ENCODE data around the gene ZNF668. TPM values are rescaled to one million over a fixed set of nuclear protein-coding genes. Genes with fewer than 3 reads are reported as not detected.

Gene ZNF668
- total RNA-seq, 3 donors from 2014 or later (not counting 1 experiment from before 2014, with no cell fraction given), result 11.0 to 27.4 (median 22.6) TPM

DNA sequence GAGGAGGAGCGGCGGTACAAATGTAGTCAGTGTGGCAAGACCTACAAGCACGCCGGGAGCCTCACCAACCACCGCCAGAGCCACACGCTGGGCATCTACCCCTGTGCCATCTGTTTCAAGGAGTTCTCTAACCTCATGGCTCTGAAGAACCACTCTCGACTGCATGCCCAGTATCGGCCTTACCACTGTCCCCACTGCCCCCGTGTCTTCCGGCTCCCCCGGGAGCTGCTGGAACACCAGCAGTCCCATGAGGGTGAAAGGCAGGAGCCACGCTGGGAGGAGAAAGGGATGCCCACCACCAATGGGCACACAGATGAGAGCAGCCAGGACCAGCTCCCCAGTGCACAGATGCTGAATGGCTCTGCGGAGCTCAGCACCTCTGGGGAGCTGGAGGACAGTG is 3.0 kb upstream of the ZNF668 start:
- no peak for ATAC-seq
- Histone ChIP-seq H3K4me1 (ENCODE audit: control insufficient read depth, insufficient read depth, low read length) (peaks cover 55% of the 10 kb centered on the region), H3K9me3 (ENCODE audit: control insufficient read depth, insufficient read depth, low read length) (no peaks in the 10 kb centered on the region), H3K27me3 (ENCODE audit: control insufficient read depth, insufficient read depth, low read length) (no peaks in the 10 kb centered on the region), H3K27ac (ENCODE audit: low read length) (no peak overlapping the region), H3K4me3 (ENCODE audit: low read length) (no peak overlapping the region), H3K36me3 (ENCODE audit: control insufficient read depth, insufficient read depth, low read length) (peaks cover 54% of the 10 kb centered on the region)
- whole genome bisulfite sequencing (ENCODE audit: insufficient coverage), result 97% methylated on average over 13 of the region's 13 CpGs
- Mint-ChIP-seq H3K9me3 (no peaks in the 10 kb centered on the region), H3K4me1 (peaks cover 46 to 68% of the 10 kb centered on the region in 2 donors), H3K36me3 (peaks cover 7% of the 10 kb centered on the region), H3K27me3 (ENCODE audit: low read depth in 2 of 2) (no peaks in the 10 kb centered on the region), H3K4me3 (no peak overlapping the region), H3K27ac (no peak overlapping the region)
- TF ChIP-seq, protein P1, sequence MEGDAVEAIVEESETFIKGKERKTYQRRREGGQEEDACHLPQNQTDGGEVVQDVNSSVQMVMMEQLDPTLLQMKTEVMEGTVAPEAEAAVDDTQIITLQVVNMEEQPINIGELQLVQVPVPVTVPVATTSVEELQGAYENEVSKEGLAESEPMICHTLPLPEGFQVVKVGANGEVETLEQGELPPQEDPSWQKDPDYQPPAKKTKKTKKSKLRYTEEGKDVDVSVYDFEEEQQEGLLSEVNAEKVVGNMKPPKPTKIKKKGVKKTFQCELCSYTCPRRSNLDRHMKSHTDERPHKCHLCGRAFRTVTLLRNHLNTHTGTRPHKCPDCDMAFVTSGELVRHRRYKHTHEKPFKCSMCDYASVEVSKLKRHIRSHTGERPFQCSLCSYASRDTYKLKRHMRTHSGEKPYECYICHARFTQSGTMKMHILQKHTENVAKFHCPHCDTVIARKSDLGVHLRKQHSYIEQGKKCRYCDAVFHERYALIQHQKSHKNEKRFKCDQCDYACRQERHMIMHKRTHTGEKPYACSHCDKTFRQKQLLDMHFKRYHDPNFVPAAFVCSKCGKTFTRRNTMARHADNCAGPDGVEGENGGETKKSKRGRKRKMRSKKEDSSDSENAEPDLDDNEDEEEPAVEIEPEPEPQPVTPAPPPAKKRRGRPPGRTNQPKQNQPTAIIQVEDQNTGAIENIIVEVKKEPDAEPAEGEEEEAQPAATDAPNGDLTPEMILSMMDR (IDR thresholded peaks at IDR 0.05), result no peak
- no peak for DNase-seq
- intact Hi-C loops (cut with micrococcal nuclease), result no loop called here

GRCh38 chr16:31076319-31076718 is 2.3 kb upstream of the ZNF668 start:
- Histone ChIP-seq H3K27me3 (ENCODE audit: control insufficient read depth, insufficient read depth, low read length) (no peaks in the 10 kb centered on the region), H3K36me3 (ENCODE audit: control insufficient read depth, insufficient read depth, low read length) (peaks cover 52% of the 10 kb centered on the region), H3K27ac (ENCODE audit: low read length) (no peak overlapping the region), H3K9me3 (ENCODE audit: control insufficient read depth, insufficient read depth, low read length) (no peaks in the 10 kb centered on the region), H3K4me1 (ENCODE audit: control insufficient read depth, insufficient read depth, low read length) (peaks cover 49% of the 10 kb centered on the region), H3K4me3 (ENCODE audit: low read length) (no peak overlapping the region)
- WGBS (ENCODE audit: insufficient coverage), result 87% methylated on average over 16 of the region's 16 CpGs
- DNase-seq (no peak), ATAC-seq (no peak)
- intact Hi-C loops (cut with micrococcal nuclease), result no loop called here
- Mint-ChIP-seq H3K4me3 (peak overlapping the region; percentile 28), H3K36me3 (peaks cover 7% of the 10 kb centered on the region), H3K4me1 (peaks cover 51 to 67% of the 10 kb centered on the region in 2 donors), H3K27ac (peak overlapping the region; percentile 95 to 97), H3K27me3 (ENCODE audit: low read depth in 2 of 2) (no peaks in the 10 kb centered on the region), H3K9me3 (no peaks in the 10 kb centered on the region)
- TF ChIP-seq, protein P1 (IDR thresholded peaks at IDR 0.05), result no peak

DNA sequence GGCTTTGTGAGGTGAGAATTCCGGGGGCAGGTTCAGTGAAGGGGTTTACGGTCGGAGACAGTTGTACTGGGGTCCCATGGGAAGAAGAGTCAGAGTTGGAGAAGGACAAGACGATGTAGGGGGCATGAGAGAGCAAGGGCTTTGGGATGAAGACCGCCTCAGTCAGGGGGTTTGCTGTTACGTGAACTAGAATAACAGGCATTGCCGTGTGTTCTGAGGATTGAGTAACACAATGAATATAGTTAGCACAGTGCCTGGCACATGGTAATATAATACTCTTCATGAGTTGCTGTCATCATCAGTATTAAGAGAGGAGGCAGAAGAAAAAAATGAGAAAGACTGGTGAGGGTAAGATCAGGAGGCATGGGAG is 759 bp upstream of the ZNF668 start:
- no peaks in the 10 kb centered on the region for H3K9me3 Mint-ChIP-seq
- peaks cover 7% of the 10 kb centered on the region for H3K36me3 Mint-ChIP-seq
- H3K36me3 ChIP-seq (ENCODE audit: control insufficient read depth, insufficient read depth, low read length), result peaks cover 37% of the 10 kb centered on the region
- ATAC-seq (no peak), DNase-seq (no peak)
- no peaks in the 10 kb centered on the region for H3K9me3 ChIP-seq (ENCODE audit: control insufficient read depth, insufficient read depth, low read length)
- H3K27ac ChIP-seq (ENCODE audit: low read length), result peak overlapping the region; percentile 89
- H3K27me3 Mint-ChIP-seq (ENCODE audit: low read depth in 2 of 2), result no peaks in the 10 kb centered on the region
- TF ChIP-seq, protein P1 (IDR thresholded peaks at IDR 0.05), result no peak
- H3K4me3 Mint-ChIP-seq, result peak overlapping the region; percentile 97
- intact Hi-C loops (cut with micrococcal nuclease), result loop anchor here (1.0 kb wide), 2 partner anchors 21 to 43 kb away; partner anchors contain the start of gene KAT8
- H3K4me1 ChIP-seq (ENCODE audit: control insufficient read depth, insufficient read depth, low read length), result peaks cover 35% of the 10 kb centered on the region
- H3K27me3 ChIP-seq (ENCODE audit: control insufficient read depth, insufficient read depth, low read length), result no peaks in the 10 kb centered on the region
- WGBS (ENCODE audit: insufficient coverage), result under 1% methylated on average over 7 of the region's 7 CpGs
- peak overlapping the region; percentile 95 to 97 for H3K27ac Mint-ChIP-seq
- peak overlapping the region; percentile 92 for H3K4me3 ChIP-seq (ENCODE audit: low read length)
- peaks cover 46 to 54% of the 10 kb centered on the region in 2 donors for H3K4me1 Mint-ChIP-seq
